ENCODE results near the gene MIGA1. TPM values are rescaled to one million over a fixed set of nuclear protein-coding genes. Genes with fewer than 3 reads are reported as not detected.

The MIGA1 gene
- total and polyA plus RNA-seq, 8 donors, result 1.6 to 40.6 (median 7.5) TPM

- DNase-seq, result no peak
- no peak overlapping the region for H3K27ac ChIP-seq
- no peak overlapping the region for H3K4me3 ChIP-seq
- peaks cover 0 to 24% (median 18%) of the 10 kb centered on the region in 4 donors for H3K36me3 ChIP-seq
- intact Hi-C loops (cut with DNase I; ENCODE audit: low total_unique reads), result no loop called here
- no peaks in the 10 kb centered on the region for H3K9me3 ChIP-seq
- WGBS, 5 donors, result 96 to 100% (median 98%) methylated on average over 4 of the region's 4 CpGs
- no peaks in the 10 kb centered on the region for H3K4me1 ChIP-seq
- TF ChIP-seq POLR2A (IDR thresholded peaks at IDR 0.05), result no peak
- TF ChIP-seq CTCF (IDR thresholded peaks at IDR 0.05), result no peak
- TF ChIP-seq EP300 (IDR thresholded peaks at IDR 0.05), result no peak
- no peak for TF ChIP-seq POLR2AphosphoS5 (IDR thresholded peaks at IDR 0.05)
- H3K27me3 ChIP-seq, result no peaks in the 10 kb centered on the region
Observed at GRCh38 chr1:77874804-77875445, 95.5 kb downstream of the MIGA1 start.

GRCh38 chr1:77876884-77877283 is 97.4 kb downstream of the MIGA1 start:
- no peak for DNase-seq
- H3K9me3 ChIP-seq, result no peaks in the 10 kb centered on the region
- no peaks in the 10 kb centered on the region for H3K4me1 ChIP-seq
- intact Hi-C loops (cut with DNase I; ENCODE audit: low total_unique reads), result no loop called here
- no peak overlapping the region for H3K27ac ChIP-seq
- no peaks in the 10 kb centered on the region for H3K27me3 ChIP-seq
- WGBS, 5 donors, result 93 to 96% (median 95%) methylated on average over 4 of the region's 4 CpGs
- no peak for TF ChIP-seq POLR2A (IDR thresholded peaks at IDR 0.05)
- TF ChIP-seq CTCF (IDR thresholded peaks at IDR 0.05), result no peak
- TF ChIP-seq EP300 (IDR thresholded peaks at IDR 0.05), result no peak
- H3K36me3 ChIP-seq, result peaks cover 0 to 21% (median 16%) of the 10 kb centered on the region in 4 donors
- no peak overlapping the region for H3K4me3 ChIP-seq

GRCh38 chr1:77881061-77881460 is 101.6 kb downstream of the MIGA1 start:
- DNase-seq, result no peak
- Histone ChIP-seq H3K9me3 (no peaks in the 10 kb centered on the region), H3K27ac (no peak overlapping the region), H3K27me3 (no peaks in the 10 kb centered on the region), H3K4me1 (no peaks in the 10 kb centered on the region), H3K36me3 (no peaks in the 10 kb centered on the region), H3K4me3 (no peak overlapping the region)
- TF ChIP-seq CTCF (IDR thresholded peaks at IDR 0.05), result no peak
- TF ChIP-seq POLR2A (IDR thresholded peaks at IDR 0.05), result no peak
- TF ChIP-seq EP300 (IDR thresholded peaks at IDR 0.05), result no peak
- TF ChIP-seq POLR2AphosphoS5 (IDR thresholded peaks at IDR 0.05), result no peak
- intact Hi-C loops (cut with DNase I; ENCODE audit: low total_unique reads), result no loop called here
- whole genome bisulfite sequencing, 5 donors, result 93 to 100% (median 96%) methylated on average over 1 of the region's 1 CpG

GRCh38 chr1:77882411-77882810 is 103.0 kb downstream of the MIGA1 start:
- H3K36me3 ChIP-seq, result no peaks in the 10 kb centered on the region
- no peaks in the 10 kb centered on the region for H3K27me3 ChIP-seq
- H3K4me3 ChIP-seq, result no peak overlapping the region
- DNase-seq, result no peak
- H3K9me3 ChIP-seq, result no peaks in the 10 kb centered on the region
- peaks cover 0 to 5% (median 0%) of the 10 kb centered on the region in 4 donors for H3K4me1 ChIP-seq
- intact Hi-C loops (cut with DNase I; ENCODE audit: low total_unique reads), result no loop called here
- H3K27ac ChIP-seq, result no peak overlapping the region
- 55 to 69% (median 61%) methylated on average over 2 of the region's 2 CpGs for WGBS, 5 donors
- TF ChIP-seq POLR2AphosphoS5 (IDR thresholded peaks at IDR 0.05), result no peak
- no peak for TF ChIP-seq EP300 (IDR thresholded peaks at IDR 0.05)
- no peak for TF ChIP-seq CTCF (IDR thresholded peaks at IDR 0.05)
- TF ChIP-seq POLR2A (IDR thresholded peaks at IDR 0.05), result no peak
